ENCODE data around the gene CGN. TPM values are rescaled to one million over a fixed set of nuclear protein-coding genes. Genes with fewer than 3 reads are reported as not detected.

Gene CGN
- total RNA-seq, 4 donors from 2014 or later = 0.34 to 0.78 TPM; not detected in 2

DNA sequence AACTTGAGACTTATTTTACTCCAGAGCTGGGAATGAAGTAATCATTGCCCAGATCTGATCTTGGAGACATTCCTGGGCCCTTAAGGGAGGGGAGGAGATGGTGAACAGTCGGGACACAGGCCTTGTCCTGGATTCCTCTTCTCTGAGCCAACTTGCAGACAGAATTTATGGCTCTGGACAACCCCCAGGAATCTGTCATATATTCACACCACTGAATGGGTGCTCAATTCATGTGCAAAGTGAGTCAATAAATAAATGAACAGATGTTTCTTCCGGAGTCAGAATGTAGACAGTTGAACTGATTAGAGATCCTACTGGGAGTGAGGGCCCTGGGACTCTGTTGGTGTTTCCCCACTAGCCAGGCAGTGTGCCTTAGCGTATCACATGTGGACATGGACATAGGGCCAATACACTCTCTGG is 31.5 kb downstream of the CGN start:
- DNase-seq = peak in 1 of 2 donors; percentile 25
- intact Hi-C loops (cut with DNase I; ENCODE audit: low total_unique reads) (loop anchor here (5.0 kb wide), 1 partner anchor 290 kb away; the partner anchor contains the start of gene RORC), in situ Hi-C loops (cut with MboI; ENCODE audit: low sequenced_read_pairs in 4 of 4) (loop anchor here in 1 of 4 donors (25.0 kb wide), 1 partner anchor 105 kb away; no protein-coding TSS in a partner anchor)
- Histone ChIP-seq H3K4me1 (peaks cover 4 to 26% of the 10 kb centered on the region in 2 donors), H3K9me3 (no peaks in the 10 kb centered on the region), H3K27me3 (no peaks in the 10 kb centered on the region), H3K36me3 (no peaks in the 10 kb centered on the region), H3K4me3 (no peak overlapping the region), H3K27ac (peak overlapping the region in 2 of 4 donors; percentile 12 to 27)
- ATAC-seq = no peak
- TF ChIP-seq, protein P1, sequence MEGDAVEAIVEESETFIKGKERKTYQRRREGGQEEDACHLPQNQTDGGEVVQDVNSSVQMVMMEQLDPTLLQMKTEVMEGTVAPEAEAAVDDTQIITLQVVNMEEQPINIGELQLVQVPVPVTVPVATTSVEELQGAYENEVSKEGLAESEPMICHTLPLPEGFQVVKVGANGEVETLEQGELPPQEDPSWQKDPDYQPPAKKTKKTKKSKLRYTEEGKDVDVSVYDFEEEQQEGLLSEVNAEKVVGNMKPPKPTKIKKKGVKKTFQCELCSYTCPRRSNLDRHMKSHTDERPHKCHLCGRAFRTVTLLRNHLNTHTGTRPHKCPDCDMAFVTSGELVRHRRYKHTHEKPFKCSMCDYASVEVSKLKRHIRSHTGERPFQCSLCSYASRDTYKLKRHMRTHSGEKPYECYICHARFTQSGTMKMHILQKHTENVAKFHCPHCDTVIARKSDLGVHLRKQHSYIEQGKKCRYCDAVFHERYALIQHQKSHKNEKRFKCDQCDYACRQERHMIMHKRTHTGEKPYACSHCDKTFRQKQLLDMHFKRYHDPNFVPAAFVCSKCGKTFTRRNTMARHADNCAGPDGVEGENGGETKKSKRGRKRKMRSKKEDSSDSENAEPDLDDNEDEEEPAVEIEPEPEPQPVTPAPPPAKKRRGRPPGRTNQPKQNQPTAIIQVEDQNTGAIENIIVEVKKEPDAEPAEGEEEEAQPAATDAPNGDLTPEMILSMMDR (IDR thresholded peaks at IDR 0.05 in 4 of 5, conservative IDR thresholded peaks at IDR 0.05 in 1 of 5) = no peak
- TF ChIP-seq POLR2A (IDR thresholded peaks at IDR 0.05) = no peak

DNA sequence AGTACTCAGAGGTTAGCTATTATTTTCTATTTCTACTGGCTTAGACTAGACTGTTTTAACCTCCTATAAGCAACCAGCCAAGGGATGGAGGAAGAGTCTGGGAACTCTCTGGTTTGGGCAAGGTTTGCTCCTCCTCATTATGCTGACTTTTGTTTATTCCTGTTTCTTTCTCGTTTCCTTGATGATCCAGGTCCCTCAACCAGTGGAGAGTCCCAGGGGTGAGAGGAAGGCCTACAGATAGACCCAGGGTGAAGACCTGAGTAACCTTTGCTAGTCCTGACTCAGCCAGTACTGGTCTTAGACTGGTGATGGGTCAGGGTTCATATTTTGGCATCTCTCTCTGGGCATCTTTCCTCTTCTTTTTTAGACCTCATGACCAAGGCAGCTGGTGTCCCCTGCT is 34.4 kb downstream of the CGN start:
- H3K27me3 ChIP-seq = no peaks in the 10 kb centered on the region
- ATAC-seq (no peak), DNase-seq (no peak)
- no peaks in the 10 kb centered on the region for H3K9me3 ChIP-seq
- no peaks in the 10 kb centered on the region for H3K36me3 ChIP-seq
- peaks cover 0 to 19% of the 10 kb centered on the region in 2 donors for H3K4me1 ChIP-seq
- TF ChIP-seq, protein P1 (IDR thresholded peaks at IDR 0.05 in 4 of 5, conservative IDR thresholded peaks at IDR 0.05 in 1 of 5) = no peak
- TF ChIP-seq POLR2A (IDR thresholded peaks at IDR 0.05) = no peak
- intact Hi-C loops (cut with DNase I; ENCODE audit: low total_unique reads) = no loop called here
- in situ Hi-C loops (cut with MboI; ENCODE audit: low sequenced_read_pairs in 4 of 4) = loop anchor here in 1 of 4 donors (25.0 kb wide), 1 partner anchor 108 kb away; no protein-coding TSS in a partner anchor
- no peak overlapping the region for H3K27ac ChIP-seq
- no peak overlapping the region for H3K4me3 ChIP-seq

DNA sequence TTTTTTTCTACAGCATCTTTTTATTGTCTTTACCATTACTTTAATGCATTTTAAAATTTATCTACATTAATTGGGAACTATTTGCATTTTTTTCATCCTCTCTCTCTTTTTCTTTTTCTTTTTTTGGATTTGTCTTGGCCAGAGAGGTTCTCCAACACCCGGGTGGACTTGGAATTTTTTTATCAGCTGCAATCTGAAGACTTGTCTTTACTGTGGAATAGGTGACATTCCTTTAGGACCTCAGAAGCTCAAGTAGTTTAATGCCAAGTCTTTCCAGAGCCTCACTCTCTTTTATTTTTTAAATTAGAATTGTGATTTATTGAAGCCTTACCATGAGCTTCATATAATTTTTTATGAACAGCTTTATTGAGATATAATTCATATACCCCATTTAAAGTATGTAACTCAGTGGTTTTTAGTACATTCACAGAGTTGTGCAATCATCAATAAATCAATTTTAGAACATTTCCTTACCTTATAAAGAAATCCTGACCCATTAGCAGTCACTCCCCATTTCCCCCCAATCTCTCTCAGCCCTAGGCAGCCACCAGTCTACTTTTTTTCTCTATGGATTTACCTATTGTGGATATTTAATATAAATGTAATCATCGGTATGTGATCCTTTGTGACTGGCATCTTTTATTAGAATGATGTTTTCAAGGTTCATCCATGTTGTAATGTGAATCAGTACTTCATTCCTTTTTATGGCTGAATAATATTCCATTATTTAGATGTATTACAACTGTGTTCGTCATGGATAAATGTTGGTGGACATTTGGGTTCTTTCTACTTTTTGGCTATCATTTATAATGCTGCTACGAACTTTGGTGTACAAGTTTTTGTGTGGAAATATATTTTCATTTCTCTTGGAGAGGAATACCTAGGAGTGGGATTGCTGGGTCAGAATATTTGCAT is 35.1 kb downstream of the CGN start:
- no peak overlapping the region for H3K4me3 ChIP-seq
- H3K36me3 ChIP-seq = no peaks in the 10 kb centered on the region
- H3K27ac ChIP-seq = peak overlapping the region in 1 of 4 donors; percentile 11
- H3K9me3 ChIP-seq = no peaks in the 10 kb centered on the region
- no peak for ATAC-seq
- TF ChIP-seq, protein P1 (IDR thresholded peaks at IDR 0.05 in 4 of 5, conservative IDR thresholded peaks at IDR 0.05 in 1 of 5) = no peak
- TF ChIP-seq POLR2A (IDR thresholded peaks at IDR 0.05) = no peak
- peaks cover 0 to 13% of the 10 kb centered on the region in 2 donors for H3K4me1 ChIP-seq
- no peaks in the 10 kb centered on the region for H3K27me3 ChIP-seq
- intact Hi-C loops (cut with DNase I; ENCODE audit: low total_unique reads) (no loop called here), in situ Hi-C loops (cut with MboI; ENCODE audit: low sequenced_read_pairs in 4 of 4) (loop anchor here in 1 of 4 donors (25.0 kb wide), 1 partner anchor 109 kb away; no protein-coding TSS in a partner anchor)
- no peak for DNase-seq

DNA sequence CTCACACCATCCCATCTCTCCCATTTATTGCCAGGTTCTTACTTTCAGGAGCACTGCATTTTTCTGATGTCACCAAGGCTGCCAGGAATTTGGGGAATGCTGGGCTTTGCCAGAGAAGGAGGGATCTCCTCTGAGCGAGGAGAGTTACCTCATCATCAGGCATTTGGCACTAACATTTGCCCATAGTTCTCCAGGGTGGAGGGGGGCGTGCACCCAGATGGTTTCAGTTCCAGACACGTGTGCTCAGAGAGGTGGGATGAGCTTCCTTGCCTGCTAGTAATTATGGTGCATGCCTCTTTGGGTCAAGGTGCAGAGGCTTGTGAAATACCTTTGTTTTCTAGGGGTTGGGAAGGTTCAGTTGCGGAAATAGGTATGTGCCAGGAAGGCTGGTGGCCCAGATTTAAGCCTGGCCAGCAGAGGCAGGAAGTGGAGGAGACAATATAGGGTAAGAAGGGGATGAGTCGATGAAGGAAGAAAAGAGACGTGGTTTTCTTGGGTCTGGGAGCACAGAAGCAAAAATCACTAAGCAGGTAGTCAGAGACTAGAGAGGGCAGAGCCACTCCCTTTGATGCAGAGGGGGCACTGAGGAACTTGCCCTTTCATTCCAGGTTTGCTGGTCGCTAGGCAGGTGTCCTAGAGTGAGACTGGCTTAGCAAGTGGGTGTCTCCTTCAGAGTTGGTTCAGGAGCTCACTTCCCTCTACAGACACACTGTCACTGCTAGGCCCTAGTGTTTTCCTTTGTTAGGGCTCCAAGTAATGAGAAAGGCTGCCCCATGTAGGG is 36.1 kb downstream of the CGN start:
- ATAC-seq (peak in 1 of 2 donors; percentile 46), DNase-seq (peak in 1 of 2 donors; percentile 40)
- intact Hi-C loops (cut with DNase I; ENCODE audit: low total_unique reads) = no loop called here
- in situ Hi-C loops (cut with MboI; ENCODE audit: low sequenced_read_pairs in 4 of 4) = loop anchor here in 1 of 4 donors (25.0 kb wide), 1 partner anchor 110 kb away; no protein-coding TSS in a partner anchor
- Histone ChIP-seq H3K4me1 (peaks cover 0 to 13% of the 10 kb centered on the region in 2 donors), H3K4me3 (no peak overlapping the region), H3K36me3 (no peaks in the 10 kb centered on the region), H3K27ac (peak overlapping the region in 1 of 4 donors; percentile 11), H3K27me3 (no peaks in the 10 kb centered on the region), H3K9me3 (no peaks in the 10 kb centered on the region)
- TF ChIP-seq, protein P1 (IDR thresholded peaks at IDR 0.05 in 4 of 5, conservative IDR thresholded peaks at IDR 0.05 in 1 of 5) = no peak
- no peak for TF ChIP-seq POLR2A (IDR thresholded peaks at IDR 0.05)
